Cardiac fibroblast (primary cell): Measurements from ENCODE around the gene RPL7L1.

ENCODE experiments used
- DNase-seq, 2 donors: peaks; one replicate each; pipeline versions ENCODE4 v3.0.0 to v3.0.0-alpha.2; 2010; ENCODE audit warnings: low read depth in 2 of 2
- H3K4me3 ChIP-seq, 2 donors: replicated peaks in 1 of 2; 1 replicate in 1 of 2; 2 replicates in 1 of 2; pipeline ENCODE4 v1.5.1; 2011; ENCODE audit warnings: low read depth in 2 of 2, low read length in 2 of 2, mild to moderate bottlenecking in 2 of 2, moderate library complexity in 1 of 2
- CTCF ChIP-seq: IDR thresholded peaks from one replicate; pipeline ENCODE4 v1.5.1; 2011; ENCODE audit warnings: low read depth, mild to moderate bottlenecking, low read length, inconsistent platforms

Gene RPL7L1

GRCh38 chr6:42938987-42939809 lies 59.8 kb downstream of the RPL7L1 start:
- no peak for TF ChIP-seq CTCF
- no peak overlapping the region for H3K4me3 ChIP-seq
- no peak for DNase-seq
